ENCODE data around the gene FAM221A. TPM values are rescaled to one million over a fixed set of nuclear protein-coding genes. Genes with fewer than 3 reads are reported as not detected.
A peak's percentile ranks its signal among the peaks of the same experiment; 100 is the strongest.

FAM221A gene
- total RNA-seq, 2 experiments from 2014 or later, result 7.3 to 9.2 TPM

DNA sequence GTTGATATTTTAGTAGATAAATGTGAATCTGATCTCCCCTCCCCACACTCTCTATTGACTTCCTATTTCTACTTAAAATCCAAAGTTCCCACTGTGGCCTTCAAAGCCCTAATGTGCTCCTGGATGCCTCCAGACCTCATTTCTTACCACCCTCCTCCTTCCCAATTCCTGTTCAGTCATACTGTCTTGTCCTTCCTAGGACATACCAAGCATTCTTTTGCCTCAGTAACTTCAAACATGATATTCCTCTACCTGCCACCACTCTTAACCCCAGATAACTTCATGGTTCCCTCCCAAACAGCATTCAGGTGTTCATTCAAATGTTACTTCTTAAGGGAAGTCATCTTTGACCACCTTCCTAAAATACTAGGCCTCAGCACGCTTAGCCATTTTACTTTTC lies 34.2 kb upstream of the FAM221A start:
- Histone ChIP-seq H3K9me2 (ENCODE audit: insufficient read depth, low read length) (no peaks in the 10 kb centered on the region), H3K36me3 (ENCODE audit: insufficient read depth, low read length) (no peaks in the 10 kb centered on the region), H3K4me3 (ENCODE audit: low read depth, low read length, poor library complexity, severe bottlenecking) (no peak overlapping the region), H3K27ac (ENCODE audit: low read depth, low read length, poor library complexity, severe bottlenecking) (no peak overlapping the region), H3K4me1 (ENCODE audit: insufficient read depth, low read length, poor library complexity, severe bottlenecking) (no peaks in the 10 kb centered on the region), H3K9me3 (ENCODE audit: low read length) (no peaks in the 10 kb centered on the region), H2AFZ (ENCODE audit: low read length) (no peak overlapping the region), H3K79me2 (ENCODE audit: insufficient read depth, low read depth, low read length) (no peaks in the 10 kb centered on the region), H4K20me1 (ENCODE audit: insufficient read depth, low read length) (no peaks in the 10 kb centered on the region), H3K4me2 (ENCODE audit: low read length) (no peak overlapping the region)
- intact Hi-C loops (cut with micrococcal nuclease; ENCODE audit: unreplicated experiment), result no loop called here
- no peak for TF ChIP-seq EZH2phosphoT487 (IDR thresholded peaks at IDR 0.05; ENCODE audit: borderline replicate concordance, low read depth, low read length)
- TF ChIP-seq, protein P1, sequence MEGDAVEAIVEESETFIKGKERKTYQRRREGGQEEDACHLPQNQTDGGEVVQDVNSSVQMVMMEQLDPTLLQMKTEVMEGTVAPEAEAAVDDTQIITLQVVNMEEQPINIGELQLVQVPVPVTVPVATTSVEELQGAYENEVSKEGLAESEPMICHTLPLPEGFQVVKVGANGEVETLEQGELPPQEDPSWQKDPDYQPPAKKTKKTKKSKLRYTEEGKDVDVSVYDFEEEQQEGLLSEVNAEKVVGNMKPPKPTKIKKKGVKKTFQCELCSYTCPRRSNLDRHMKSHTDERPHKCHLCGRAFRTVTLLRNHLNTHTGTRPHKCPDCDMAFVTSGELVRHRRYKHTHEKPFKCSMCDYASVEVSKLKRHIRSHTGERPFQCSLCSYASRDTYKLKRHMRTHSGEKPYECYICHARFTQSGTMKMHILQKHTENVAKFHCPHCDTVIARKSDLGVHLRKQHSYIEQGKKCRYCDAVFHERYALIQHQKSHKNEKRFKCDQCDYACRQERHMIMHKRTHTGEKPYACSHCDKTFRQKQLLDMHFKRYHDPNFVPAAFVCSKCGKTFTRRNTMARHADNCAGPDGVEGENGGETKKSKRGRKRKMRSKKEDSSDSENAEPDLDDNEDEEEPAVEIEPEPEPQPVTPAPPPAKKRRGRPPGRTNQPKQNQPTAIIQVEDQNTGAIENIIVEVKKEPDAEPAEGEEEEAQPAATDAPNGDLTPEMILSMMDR (conservative IDR thresholded peaks at IDR 0.05; ENCODE audit: low read length), result no peak
- BruUV-seq (replicated peaks), result no TSS peak
- DNase-seq (ENCODE audit: low spot score), result no peak
- CTCF ChIA-PET (ENCODE audit: unreplicated experiment), result no interaction called here
- POLR2A ChIA-PET, result no interaction called here

DNA sequence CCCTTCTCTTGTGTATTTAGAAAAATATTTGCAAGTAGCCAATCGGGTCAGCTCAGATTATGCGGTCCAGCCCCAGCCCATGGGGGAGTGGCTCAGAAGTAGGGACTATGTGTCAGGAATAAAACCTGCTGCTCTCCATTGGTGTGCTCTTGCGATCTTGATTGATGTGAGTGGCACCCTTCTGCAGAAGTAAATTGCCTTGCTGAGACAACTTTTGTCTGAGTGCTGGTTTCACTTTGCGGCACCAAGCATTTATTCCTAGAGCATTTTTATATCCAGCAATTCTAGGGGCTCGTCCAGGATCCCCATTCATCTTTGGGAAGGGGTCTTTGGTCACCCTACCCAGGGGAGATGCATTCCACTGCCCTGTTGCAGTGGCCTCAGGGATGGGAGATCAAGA lies 26.1 kb upstream of the FAM221A start:
- Histone ChIP-seq H3K36me3 (ENCODE audit: insufficient read depth, low read length) (no peaks in the 10 kb centered on the region), H2AFZ (ENCODE audit: low read length) (no peak overlapping the region), H3K27ac (ENCODE audit: low read depth, low read length, poor library complexity, severe bottlenecking) (no peak overlapping the region), H3K4me2 (ENCODE audit: low read length) (no peak overlapping the region), H4K20me1 (ENCODE audit: insufficient read depth, low read length) (no peaks in the 10 kb centered on the region), H3K9me3 (ENCODE audit: low read length) (peaks cover 9% of the 10 kb centered on the region), H3K9me2 (ENCODE audit: insufficient read depth, low read length) (no peaks in the 10 kb centered on the region), H3K4me3 (ENCODE audit: low read depth, low read length, poor library complexity, severe bottlenecking) (no peak overlapping the region), H3K4me1 (ENCODE audit: insufficient read depth, low read length, poor library complexity, severe bottlenecking) (no peaks in the 10 kb centered on the region), H3K79me2 (ENCODE audit: insufficient read depth, low read depth, low read length) (no peaks in the 10 kb centered on the region)
- intact Hi-C loops (cut with micrococcal nuclease; ENCODE audit: unreplicated experiment), result loop anchor here (5.0 kb wide), 2 partner anchors 58 to 82 kb away; partner anchors contain the start of gene STK31
- no peak for DNase-seq (ENCODE audit: low spot score)
- BruUV-seq (replicated peaks), result no TSS peak
- TF ChIP-seq EZH2phosphoT487 (IDR thresholded peaks at IDR 0.05; ENCODE audit: borderline replicate concordance, low read depth, low read length), result no peak
- TF ChIP-seq, protein P1 (conservative IDR thresholded peaks at IDR 0.05; ENCODE audit: low read length), result no peak
- ChIA-PET POLR2A (no interaction called here), CTCF (ENCODE audit: unreplicated experiment) (no interaction called here)

DNA sequence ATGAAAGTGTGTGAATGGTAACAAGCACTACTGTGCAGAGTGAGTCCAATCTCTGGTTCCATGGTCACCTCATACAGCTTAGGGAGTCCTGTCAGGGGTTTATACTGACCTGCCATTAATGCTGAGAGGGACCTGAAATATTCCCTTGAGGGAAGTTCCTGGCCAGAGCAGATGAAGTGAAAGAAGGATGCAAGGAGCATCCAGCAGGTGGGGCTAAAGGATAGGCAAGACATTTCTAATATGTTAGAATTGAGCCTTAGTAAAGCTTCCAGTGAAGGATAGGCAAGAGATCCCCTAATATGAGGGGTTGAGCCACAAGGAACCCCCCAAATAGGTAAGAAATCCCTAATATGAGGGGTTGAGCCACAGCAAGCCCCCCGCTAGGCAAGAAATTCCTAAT lies 25.5 kb upstream of the FAM221A start:
- Histone ChIP-seq H3K4me2 (ENCODE audit: low read length) (no peak overlapping the region), H3K4me1 (ENCODE audit: insufficient read depth, low read length, poor library complexity, severe bottlenecking) (no peaks in the 10 kb centered on the region), H3K9me2 (ENCODE audit: insufficient read depth, low read length) (no peaks in the 10 kb centered on the region), H3K9me3 (ENCODE audit: low read length) (peaks cover 9% of the 10 kb centered on the region), H3K79me2 (ENCODE audit: insufficient read depth, low read depth, low read length) (no peaks in the 10 kb centered on the region), H4K20me1 (ENCODE audit: insufficient read depth, low read length) (no peaks in the 10 kb centered on the region), H3K27ac (ENCODE audit: low read depth, low read length, poor library complexity, severe bottlenecking) (no peak overlapping the region), H2AFZ (ENCODE audit: low read length) (no peak overlapping the region), H3K36me3 (ENCODE audit: insufficient read depth, low read length) (no peaks in the 10 kb centered on the region), H3K4me3 (ENCODE audit: low read depth, low read length, poor library complexity, severe bottlenecking) (no peak overlapping the region)
- CTCF ChIA-PET (ENCODE audit: unreplicated experiment), result no interaction called here
- no peak for TF ChIP-seq EZH2phosphoT487 (IDR thresholded peaks at IDR 0.05; ENCODE audit: borderline replicate concordance, low read depth, low read length)
- TF ChIP-seq, protein P1 (conservative IDR thresholded peaks at IDR 0.05; ENCODE audit: low read length), result peak; percentile 69
- intact Hi-C loops (cut with micrococcal nuclease; ENCODE audit: unreplicated experiment), result loop anchor here (5.0 kb wide), 2 partner anchors 58 to 82 kb away; partner anchors contain the start of gene STK31
- BruUV-seq (replicated peaks), result no TSS peak
- POLR2A ChIA-PET, result no interaction called here
- DNase-seq (ENCODE audit: low spot score), result peak; percentile 23
